H54 (cell line): ENCODE measurements around the gene ENOX1.

Experiments used
- DNase-seq: peaks from one replicate; pipeline ENCODE4 v3.0.0; 2011; ENCODE audit warnings: low spot score, mixed read lengths; ENCODE audit not compliant: insufficient read length
- FAIRE-seq: peaks from 3 replicates; lab custom pipeline; 2011; peaks lifted over from hg19 to GRCh38; lab: Jason Lieb, UNC
- POLR2A ChIP-seq: IDR thresholded peaks from 2 replicates; pipeline ENCODE4 v1.6.1; 2011; ENCODE audit warnings: low read depth, mild to moderate bottlenecking, low read length

ENOX1 gene

DNA sequence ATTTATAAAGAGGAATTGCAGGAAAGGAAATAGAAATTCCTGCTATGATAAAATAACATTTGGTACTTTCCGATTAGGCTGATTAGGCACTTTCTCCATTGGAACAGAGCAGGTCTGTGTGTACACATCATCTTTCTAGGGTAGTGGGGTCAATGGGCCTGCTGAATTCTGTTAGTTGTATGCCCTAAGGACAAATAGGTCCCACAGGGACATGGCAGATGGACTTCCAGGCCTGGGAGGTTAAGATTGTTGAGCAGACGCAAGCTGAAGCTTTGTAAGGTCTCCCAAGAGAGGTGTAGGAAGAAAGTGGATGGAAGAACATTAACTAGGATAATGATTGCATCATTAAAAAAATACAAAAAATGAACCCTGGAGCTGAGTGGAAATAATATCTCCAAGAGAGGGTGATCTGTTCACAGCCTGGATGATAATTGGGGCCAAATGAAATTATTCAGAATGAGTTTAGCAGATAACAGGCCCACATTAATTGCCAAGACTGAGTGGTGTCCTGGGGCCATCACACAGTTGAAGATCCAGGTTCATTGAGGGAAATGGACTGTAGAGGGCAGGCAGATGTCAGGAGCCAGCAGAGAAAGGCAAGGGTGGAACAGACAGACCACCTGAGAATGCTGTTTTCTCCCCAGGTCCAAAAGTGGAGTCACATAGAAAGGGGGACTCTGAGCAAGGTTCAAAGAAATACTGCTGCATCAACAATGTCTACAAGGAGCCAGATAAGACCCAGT lies 548.3 kb downstream of the ENOX1 start:
- FAIRE-seq (no peak), DNase-seq (no peak)

DNA sequence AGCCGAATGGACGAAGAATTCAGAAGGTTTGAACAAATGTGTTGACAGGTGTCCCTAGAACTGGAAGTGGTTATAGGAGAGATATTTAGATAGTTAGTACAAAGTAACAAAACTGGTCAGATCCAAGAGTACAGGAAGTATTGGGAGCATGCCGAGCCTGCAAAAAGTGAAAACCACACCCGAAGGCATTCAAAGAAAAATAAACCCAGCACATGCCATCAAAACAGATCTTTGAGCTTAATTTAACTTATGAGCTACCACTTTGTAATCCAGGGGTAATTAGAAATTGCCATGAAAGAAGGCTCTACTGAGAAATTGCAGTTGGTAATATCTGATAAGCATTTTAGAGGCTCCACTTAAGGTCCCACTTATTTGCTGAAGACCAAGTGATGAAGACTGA lies 549.2 kb downstream of the ENOX1 start:
- FAIRE-seq = no peak
- TF ChIP-seq POLR2A = no peak
- no peak for DNase-seq

More for the DNA sequence above, 548.3 kb downstream of the ENOX1 start:
- TF ChIP-seq POLR2A = no peak

DNA sequence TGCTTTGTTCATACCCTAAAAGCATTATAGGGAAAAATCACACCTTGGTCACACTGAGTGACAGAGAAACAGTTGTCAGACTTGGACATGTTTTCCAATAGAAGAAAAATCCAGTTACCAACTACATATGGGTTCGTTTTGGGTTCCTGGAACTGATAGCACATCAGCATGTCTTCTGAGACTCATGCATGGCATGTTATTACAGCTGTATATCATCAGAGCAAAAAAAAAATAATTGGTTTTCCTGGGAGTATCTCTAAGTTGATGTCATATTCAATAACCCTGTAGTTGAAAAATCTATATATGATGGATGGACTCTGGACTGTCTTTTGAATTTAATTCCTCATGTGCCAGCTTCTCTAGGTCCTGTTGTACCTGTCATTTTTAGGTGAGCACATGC lies 551.7 kb downstream of the ENOX1 start:
- no peak for TF ChIP-seq POLR2A
- DNase-seq = no peak
- no peak for FAIRE-seq

DNA sequence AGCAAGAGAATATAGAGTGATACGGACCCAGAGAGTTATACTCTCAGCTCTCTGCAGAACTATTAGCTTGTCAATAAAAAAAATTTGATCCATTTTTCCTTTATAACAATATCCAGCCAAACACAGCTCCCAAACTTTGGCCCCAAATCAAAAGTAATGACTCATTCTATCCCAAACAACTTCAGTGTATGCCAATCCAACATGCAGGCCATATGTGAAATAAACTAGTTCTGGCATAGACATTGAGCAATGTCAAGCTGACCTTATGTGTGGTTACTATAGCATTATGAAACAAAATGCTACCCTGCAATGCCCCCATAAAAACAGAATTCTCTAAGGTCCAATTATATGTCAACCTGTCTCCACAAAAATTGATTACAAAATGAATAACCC lies 553.9 kb downstream of the ENOX1 start:
- no peak for FAIRE-seq
- TF ChIP-seq POLR2A = no peak
- no peak for DNase-seq

DNA sequence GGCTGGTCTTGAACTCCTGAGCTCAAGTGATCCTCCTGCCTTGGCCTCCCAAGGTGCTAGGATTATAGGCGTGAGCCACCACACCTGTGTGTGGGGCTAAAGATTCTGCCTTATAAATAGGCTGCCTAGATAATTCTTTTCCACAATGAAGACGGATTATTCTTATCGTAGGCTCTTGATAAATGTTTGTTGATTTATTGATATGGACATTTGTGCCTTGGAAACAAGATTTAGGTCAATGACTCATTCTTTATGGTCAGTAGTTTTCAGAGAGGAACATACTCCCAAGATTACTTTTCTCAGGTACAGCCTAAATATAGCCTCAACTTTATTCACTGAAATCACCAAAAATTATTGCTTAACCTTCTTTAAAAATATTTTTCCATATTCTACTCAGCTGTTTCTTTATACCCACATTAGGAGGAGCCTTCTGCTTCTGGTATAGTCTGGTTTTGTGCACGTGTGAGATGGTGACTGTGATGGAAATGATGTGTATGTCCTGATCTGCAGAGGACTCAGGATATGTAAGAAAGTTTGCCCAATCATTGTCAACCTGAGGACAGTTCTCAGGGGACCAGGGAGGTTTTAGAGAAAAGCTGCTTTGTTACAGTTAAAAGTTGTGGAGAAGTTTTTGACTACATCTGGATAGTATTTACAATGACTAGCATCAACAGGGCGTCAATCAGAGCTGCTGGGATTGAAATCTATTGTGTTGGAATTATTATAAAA lies 554.5 kb downstream of the ENOX1 start:
- no peak for DNase-seq
- no peak for TF ChIP-seq POLR2A
- no peak for FAIRE-seq

DNA sequence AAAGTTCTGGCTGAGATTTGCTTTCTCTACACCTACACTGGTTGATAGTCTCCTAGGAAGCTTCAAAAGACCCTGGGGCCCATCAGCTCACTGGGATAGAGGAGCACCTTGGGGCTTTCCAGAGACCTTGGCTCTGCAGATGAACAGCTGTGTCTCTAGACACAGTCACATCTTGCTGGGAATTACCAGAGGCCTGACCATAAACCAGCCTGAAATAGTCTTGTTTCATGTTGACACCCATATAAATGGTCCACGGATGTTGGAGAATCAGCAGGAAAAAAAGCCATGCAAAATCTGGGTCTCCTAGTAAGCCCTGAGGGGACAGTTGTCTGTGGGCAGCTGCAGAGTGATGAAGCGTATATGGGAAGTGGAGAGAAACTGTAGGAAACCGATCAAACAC lies 555.8 kb downstream of the ENOX1 start:
- TF ChIP-seq POLR2A = no peak
- DNase-seq (no peak), FAIRE-seq (no peak)

DNA sequence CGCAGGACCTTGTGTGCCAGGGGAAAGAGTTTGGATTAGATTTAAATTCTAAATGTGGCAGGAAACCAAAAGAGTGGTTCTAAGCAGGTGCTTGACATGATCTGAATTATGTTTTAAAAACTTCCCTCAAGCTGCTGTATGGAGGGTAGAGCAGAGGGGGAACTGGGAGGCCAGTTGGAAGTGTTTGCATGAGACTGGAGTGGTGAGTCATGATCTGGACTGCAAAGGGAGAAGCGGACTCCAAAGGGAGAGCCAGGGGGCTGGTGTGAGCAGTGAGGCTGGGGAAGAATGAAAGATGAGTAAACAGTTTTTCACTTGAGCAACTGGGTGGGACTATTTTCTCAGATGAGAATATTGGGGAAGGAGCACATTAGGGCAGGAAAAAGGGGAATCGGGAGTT lies 557.3 kb downstream of the ENOX1 start:
- FAIRE-seq (no peak), DNase-seq (no peak)
- TF ChIP-seq POLR2A = no peak

DNA sequence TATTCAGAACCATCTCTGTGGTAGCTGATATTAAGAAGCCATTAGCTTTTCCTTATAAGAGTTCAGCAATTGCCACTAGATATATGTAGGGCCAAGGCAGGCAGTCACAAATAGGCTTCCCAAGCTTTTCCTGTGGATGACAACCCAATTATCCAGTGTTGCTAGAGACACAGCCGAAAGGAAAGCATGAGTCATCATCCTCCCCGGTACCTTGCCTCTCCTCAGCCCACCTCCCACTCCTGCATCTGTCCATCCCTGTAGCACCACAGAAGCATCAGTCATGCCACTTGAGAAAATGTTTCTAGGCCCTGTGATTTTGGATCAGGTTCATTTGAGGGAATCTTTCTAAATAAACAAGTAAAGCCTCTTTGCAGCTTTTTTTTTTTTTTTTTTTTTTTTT lies 559.1 kb downstream of the ENOX1 start:
- DNase-seq (no peak), FAIRE-seq (peak; percentile 36)
- no peak for TF ChIP-seq POLR2A

DNA sequence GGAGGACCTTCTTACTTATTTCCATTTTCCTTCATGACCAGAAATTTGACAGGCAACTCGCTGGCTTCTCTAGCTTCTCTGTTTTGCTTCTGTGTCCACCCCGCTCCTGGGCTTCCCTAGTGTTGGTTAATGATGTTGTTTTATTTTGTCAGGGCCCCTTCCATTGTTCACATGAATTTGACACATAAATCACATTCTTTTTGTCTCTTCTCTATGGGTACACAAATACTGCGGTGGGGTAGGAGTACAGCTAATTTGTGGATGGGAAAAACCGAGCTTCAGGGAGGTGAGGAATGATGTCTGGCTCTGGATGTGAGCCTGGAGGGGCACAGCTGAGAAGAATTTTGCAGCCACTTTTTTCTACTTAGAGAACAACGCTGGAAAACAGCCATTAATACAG lies 563.6 kb downstream of the ENOX1 start:
- no peak for TF ChIP-seq POLR2A
- FAIRE-seq = no peak
- DNase-seq = no peak

DNA sequence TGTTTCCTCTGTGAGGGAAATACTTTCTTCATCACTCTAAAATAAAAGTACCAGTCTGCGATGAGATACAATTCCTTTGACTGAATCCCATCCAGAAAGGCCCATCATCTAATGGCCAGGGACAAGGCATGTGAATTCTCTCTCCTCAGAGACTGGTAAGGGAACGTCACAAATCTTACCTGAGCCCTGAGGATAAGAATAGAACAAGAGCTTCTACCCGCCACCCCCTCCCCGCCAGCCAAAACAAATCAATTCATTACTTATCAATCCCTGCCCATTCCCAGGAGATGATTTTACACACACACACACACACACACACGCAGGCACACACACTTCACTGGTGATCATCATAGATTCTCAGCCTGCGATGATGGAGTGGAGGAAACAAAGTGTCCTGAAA lies 564.7 kb downstream of the ENOX1 start:
- no peak for FAIRE-seq
- DNase-seq = no peak
- no peak for TF ChIP-seq POLR2A

DNA sequence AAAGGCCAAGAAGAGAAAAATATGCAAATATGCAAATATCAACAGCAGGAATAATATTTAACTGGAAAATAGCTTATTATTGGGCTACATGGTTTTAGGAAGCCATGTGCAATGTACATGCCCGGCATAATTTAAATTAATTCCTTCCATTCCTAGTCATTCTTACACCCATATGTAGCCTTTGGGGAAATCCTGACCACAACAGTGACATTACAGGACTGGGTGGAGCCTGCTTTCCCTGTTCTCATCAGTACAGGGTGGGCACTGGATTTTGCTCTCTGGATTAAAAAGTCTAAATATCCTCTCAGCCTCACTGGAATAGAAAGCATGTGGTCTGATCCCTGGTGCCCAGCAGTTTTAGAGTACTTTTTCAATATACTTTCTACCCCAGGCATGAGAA lies 565.2 kb downstream of the ENOX1 start:
- TF ChIP-seq POLR2A = no peak
- FAIRE-seq (no peak), DNase-seq (no peak)

DNA sequence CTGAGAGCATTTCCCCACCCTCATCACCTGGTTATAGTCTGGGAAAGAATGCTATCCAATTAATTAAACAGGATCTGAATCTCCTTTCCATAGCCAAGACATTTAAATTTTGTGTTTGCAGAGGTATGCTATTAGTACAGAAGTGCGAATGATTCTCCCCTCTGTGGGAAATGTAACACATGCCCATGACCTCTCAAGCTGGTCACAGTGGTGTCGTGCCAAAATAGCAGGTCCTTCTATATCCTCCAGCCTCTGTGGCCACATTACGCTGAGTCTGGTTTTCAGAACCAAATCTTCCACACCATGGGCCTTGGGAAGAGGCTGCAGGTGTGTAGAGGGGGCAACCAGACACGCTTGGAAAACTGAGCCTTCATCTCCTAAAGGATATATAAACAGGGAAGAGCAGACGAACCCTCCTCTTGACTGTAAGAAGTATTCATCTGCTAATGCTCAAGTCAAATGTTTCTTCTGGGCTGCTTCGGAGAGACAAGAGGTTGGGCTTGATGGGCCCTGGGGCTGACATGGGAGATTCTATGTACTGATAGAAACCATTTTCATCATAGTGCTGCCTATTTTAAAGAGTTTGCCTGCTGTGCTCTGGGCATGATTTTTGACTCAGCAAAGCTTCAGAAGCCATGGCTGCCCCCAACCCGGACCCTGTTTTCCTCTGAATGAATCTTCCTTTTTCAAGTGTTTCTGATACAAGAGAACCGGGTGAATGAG lies 565.7 kb downstream of the ENOX1 start:
- FAIRE-seq (no peak), DNase-seq (no peak)
- no peak for TF ChIP-seq POLR2A

DNA sequence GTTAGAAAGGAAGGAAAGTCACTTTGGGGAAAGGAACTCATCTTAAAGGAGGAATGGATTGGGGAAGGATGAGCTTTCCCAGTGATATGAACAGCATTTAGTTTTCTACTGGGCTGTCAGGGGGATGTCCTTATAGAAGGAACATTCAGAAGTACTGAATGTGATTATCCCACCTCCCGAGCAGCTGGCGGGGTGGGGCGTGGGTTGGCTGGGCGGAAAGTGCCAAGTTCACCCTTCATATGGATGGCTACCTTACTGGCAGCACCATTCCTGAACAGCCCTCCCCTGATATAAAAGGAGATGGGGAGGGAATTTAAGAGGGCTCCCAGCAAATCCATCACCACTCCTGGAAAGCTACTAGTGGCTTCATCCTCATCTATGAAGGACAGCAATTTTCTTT lies 572.6 kb downstream of the ENOX1 start:
- FAIRE-seq = no peak
- TF ChIP-seq POLR2A = no peak
- no peak for DNase-seq

DNA sequence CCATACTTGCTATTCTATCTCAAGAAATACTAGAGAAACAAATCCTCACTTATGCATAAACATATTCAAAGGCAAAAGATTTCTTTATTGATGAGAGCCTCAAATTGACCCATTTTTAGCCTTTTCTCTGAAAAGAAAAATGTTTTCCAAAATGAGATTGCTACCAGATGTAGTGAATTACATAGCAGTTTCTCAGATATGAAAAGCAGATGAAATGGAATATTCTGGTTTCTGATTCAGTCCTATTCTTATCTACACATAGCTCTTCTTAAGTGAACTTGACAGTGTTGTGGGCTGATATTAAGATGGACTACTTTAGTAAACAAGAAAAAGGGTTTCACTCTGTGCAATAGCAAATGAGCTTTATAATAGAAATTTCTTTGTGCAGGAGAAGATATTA lies 579.9 kb downstream of the ENOX1 start:
- no peak for TF ChIP-seq POLR2A
- FAIRE-seq (no peak), DNase-seq (no peak)

DNA sequence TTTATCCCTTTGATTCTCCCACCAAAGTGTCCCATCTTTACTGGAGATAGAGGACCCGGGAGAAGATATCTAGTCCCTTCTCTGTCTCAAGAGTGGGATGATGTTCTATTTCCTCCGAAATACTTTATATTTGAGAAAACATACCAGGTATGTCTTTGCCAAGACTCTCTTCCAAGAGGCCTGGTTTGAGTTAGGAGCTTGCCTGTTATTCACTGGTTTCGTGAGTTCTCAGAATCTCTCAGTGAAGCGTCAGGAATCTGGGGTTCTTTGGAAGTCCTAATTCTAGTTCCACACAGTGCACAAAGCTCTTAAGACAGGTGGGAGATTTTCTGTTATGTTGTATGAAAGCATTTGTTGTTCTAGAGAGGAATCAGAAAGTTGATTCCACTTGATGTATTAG lies 581.4 kb downstream of the ENOX1 start:
- no peak for FAIRE-seq
- no peak for TF ChIP-seq POLR2A
- no peak for DNase-seq
